Epidermal melanocyte (primary cell): ENCODE data around the gene BAHCC1.
A peak's percentile ranks its signal among the peaks of the same experiment; 100 is the strongest.

Experiments used
- DNase-seq: peaks from one replicate; pipeline ENCODE4 v3.0.0; 2011; ENCODE audit warnings: low spot score; ENCODE audit not compliant: insufficient read length

The BAHCC1 gene

DNA sequence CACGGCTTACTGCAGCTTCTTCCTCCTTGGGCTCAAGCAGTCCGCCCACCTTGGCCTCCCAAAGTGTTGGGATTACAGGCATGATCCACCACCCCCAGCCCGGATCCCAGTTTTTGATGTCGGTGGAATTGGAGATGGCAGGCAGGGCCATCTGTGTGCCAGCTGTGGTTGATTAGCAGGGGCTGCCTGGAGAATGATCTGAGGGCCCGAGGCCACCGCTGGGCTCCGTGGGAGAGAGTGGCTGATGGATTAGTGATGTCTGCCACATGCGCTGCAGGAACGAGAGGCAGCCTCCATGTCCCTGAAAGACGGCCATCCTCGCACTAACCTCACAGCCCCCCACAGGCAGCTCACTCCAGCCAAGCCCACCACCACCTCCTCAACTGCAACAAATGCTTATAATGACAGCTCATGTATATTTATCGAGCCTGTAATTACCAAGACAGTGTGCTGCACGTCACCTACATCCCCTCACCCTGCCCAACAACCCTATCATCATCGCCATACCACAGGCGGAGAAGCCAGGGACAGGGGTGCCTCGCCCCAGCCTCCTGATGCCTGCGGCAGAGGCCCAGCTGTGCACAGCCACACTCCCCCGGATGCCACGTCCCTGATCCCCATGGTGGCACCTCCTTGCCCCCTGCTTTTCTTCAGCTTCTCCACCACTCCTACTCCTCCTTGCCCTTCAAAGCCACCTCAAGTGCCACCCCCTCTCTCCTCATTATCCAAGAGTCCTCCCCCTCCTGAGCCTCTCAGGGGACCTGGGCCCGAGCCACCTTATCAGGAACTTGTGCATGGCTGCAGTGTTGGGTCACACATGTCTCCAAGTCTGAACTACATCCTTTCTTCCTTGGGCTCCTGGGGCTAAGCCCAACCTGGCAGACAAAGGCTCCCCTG is 84.2 kb downstream of the BAHCC1 start:
- no peak for DNase-seq

DNA sequence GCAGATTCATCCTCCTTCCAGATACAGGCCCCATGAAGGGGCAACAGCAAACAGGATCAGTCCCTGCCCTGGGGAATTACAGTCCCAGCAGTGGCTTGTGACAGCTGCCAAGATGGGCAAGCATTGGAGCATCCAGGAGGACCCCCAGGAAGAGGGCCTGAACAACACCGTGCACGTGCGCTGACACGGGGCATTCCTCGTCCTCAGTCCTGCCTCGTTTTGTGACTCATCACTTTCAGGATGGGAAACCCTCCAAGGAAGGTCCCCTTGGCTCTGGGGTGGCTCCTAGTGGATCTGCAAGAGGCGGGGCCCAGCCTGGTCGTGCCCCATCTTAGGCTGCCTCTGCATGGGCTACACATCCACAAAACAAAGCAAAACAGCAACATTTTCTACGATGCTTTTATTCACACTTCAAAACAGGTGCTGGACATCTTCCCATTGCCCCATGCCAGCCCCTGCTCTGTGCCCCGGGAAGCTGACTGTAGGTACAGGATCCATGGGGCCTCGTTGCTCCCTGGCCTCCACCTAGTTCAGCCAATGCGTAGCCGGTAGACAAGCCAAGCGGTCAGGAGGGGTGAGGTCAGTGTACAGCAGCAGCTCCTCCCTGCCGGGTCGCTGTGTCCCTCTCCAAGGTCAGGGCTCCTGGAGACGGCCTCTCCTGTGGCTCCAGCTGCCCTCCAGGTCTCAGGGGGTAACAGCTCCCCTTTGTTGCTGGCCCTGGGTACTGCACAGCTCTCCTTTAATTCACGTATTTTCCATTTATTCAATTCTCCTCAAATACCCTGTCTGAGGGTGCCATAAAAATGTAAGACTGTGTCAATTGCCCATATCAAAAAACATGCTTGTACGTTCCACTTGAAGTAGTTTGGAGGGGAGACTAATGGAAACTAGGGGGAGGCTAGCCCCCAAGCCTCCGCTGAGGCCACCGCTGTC is 85.1 kb downstream of the BAHCC1 start:
- no peak for DNase-seq

DNA sequence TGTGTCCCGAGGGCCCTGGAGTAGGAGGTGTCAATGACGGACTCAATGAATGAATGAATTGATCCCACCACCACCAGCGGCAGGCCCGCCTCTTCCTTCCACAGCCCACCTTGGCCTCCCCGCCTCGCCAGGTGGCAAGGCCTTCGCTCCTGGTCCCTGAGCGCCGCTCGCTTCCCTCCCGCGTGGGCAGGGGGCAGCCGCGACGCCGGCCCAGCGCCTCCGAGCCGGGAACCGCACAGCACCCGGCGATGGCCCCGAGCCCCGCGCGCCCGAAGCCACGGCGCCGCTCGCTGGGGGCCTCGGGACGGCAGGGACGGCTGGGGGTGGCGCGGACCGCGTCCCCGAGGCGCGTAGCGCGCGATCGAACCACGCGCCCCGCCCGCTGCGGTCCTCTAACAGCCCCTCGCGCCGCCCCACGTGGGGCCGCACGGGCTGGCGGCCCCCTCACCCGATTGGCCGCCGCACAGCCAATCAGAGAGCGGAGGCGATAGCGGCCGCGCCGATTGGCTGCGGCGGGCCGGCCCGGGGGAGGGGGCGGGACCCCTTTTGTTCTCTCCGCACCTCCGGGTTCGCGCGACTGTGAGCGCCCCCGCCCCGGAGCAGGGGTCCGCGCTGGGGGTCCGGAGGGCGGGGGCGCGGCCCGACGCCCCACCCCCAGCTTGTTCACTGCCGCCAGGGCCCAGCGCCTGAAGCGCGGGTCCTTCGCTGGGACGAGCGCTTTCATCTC is 86.0 kb downstream of the BAHCC1 start:
- peak; percentile 92 for DNase-seq

DNA sequence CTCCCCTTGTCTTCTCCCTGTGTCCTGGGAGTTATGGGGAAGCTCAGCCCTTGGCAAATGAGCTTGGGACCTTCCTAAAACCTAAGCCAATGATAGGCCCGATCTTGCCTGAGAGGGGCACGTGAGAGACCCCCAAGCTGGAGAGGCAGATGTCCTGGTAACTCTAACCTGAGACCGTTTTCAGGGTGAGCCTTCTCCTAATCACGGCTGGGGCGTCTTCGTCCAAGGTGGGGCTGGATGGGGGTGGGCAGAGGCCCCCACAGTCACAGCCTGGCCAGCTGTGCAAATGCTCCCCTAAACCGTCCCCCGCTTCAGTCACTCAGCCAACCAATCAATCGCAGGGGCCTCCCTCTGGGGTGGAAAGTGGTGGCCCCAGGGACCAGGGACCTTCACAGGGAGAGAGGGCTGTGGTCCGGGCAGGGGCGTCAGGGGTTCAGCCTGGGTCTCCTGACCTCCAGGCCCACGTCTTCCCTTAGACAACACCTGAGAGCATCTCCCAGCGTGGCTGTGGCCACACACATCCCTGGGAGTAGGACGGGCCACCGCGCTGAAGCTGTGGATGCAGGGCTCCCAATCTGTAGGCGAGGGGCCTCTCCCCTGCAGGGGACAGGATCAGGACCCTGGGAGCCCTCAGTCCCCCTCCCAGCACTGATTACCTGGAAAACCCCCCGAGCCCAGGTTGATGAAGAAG is 86.7 kb downstream of the BAHCC1 start:
- DNase-seq, result no peak

DNA sequence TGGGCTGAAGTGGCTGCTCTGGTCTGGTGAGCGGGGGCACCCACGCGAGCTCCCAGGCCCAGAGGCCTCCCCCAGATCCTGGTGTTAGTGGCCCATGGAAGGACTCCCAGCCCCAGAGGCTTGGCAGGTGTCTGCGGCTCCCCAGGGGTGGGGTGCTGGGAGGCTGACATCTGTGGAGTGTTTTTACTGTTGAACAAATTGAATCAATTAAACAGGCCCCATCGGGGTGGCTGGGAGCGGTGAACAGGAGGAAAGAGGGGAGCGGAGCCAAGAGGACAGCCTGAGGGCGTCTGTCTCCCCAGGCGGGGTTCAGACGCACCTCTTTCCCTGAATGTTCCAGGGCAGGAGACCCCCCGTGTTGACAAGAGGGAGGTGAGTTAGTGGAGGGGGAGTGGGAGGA is 87.4 kb downstream of the BAHCC1 start:
- DNase-seq, result no peak

DNA sequence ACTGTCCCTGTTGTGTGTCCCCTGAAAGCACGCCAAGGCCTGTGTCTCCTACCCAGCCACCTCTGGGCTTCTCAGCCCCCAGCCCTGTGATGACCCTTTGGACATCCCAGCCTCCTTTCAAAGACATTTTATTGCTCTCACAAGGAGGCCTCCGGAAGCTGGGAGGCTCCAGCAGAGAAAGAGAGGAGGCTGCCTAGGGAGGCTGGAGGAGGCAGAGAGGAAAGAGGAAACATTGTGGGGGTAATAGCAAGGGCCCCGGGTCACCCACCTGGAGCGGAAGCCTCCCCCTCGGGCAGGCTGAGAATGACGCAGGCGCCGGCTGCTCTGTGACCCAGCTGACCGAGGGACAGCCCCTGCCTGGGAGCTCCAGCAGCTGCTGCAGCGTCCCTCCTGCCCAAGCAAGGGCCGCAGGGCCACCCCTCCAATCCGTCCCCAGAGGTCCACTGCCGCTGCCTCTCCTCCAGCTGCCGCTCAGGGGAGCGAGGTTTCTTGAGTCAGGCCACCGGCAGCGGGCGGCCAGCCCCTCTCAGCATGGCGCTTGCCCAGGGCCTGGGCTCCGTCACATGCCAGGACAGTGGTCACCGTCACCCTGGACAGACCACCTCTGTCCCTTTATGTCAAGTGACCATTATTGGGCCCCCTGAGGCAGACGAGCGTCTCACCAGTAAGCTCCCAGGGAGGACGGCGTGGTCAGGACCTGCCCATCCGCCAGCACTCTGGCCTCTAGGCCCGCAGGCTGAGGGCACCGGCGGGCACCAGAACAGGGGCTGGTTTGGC is 88.0 kb downstream of the BAHCC1 start:
- no peak for DNase-seq

DNA sequence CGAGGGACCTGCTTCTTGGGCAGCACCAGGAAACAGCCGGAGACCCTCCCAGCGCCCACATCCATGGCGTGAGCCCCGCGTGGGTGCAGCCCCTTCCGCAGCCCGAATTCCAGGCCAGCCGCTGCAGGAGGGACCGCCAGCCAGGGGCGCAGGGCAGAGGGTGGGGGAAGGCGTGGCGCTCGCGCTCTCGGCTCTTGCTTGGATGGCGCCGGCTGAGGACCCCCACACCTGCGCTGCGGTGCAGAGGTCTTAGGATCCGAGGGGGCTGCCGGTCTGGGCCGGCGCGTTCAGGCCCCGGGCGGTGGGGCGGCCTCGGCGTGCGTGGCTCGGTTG is 88.6 kb downstream of the BAHCC1 start:
- no peak for DNase-seq

DNA sequence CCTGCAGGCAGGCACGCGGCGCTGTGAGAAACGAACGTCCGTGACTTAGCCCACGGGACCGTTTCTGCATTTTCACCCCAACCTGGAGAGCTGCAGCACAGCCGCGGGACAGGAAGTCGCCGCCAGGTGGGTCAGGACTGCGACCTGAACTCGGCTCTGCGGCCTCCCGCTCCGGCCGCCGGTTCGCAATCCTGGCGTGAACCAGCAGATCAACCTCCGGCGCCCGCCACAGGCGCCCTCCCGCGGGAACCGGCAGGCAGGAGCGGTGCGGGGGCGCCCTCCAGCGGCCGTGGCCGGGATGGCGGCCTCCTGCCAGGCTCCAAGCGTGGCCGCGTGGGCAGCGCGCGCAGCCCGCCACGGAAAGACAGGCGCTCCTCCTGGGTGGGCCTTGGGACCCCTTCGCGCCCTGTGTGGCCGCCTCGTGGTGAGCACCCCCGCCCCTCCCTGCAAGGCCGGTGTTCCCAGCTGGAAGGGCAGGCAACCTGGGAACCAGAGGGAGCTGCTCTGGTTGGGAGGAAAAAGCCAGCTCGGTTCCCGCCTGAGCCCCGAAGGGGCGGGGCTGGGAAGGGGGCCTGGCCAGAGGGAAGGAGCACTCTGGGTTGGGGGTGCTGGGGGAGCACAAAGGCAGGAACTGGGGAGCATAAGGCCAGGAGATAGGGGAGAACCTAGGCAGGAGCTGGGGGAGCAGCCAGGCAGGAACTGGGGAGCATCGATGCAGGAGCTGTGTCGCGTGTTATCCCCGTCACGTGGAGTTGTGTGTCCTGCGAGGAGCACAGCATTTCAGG is 89.1 kb downstream of the BAHCC1 start:
- DNase-seq, result peak; percentile 69

DNA sequence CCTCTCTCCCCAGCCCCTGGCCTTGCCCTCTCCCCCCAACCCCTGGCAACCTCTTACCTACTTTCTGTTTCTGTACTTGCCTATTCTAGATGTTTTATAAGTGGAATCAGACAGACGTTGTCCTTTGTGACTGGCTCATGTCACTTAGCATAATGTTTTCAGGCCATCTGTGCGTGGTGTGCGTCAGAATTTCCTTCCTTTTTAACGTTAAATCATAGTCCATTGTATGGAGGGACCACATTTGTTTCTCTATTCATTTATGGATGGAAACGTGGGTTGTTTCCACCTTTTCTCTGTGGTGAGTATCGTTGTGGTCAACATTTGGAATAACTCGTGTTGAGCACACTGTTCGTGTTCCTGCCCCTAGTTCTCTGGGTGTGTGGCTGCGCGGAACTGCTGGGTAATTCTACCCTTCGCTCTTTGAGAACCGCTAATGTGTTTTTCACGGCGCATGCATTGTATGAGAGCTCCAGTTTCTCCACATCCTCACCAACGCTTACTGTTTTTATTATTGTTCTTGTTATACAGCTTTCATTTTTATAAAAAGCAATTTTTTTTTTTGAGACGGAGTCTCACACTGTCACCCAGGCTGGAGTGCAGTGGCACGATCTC is 91.0 kb downstream of the BAHCC1 start:
- DNase-seq, result no peak

DNA sequence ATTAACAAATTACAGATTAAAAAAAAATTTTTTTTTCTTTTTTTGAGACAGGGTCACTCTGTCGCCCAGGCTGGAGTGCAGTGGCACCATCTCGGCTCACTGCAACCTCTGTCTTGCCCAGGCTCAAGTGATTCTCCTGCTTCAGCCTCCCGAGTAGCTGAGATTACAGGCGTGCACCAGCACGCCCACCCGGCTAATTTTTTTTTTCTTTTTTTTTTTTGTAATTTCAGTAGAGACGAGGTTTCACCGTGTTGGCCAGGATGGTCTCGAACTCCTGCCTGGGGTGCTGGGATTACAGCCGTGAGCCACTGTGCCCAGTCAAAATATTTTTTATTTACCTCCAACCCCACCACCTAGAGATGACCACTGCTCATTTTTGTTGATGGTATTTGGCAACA is 91.8 kb downstream of the BAHCC1 start:
- no peak for DNase-seq

DNA sequence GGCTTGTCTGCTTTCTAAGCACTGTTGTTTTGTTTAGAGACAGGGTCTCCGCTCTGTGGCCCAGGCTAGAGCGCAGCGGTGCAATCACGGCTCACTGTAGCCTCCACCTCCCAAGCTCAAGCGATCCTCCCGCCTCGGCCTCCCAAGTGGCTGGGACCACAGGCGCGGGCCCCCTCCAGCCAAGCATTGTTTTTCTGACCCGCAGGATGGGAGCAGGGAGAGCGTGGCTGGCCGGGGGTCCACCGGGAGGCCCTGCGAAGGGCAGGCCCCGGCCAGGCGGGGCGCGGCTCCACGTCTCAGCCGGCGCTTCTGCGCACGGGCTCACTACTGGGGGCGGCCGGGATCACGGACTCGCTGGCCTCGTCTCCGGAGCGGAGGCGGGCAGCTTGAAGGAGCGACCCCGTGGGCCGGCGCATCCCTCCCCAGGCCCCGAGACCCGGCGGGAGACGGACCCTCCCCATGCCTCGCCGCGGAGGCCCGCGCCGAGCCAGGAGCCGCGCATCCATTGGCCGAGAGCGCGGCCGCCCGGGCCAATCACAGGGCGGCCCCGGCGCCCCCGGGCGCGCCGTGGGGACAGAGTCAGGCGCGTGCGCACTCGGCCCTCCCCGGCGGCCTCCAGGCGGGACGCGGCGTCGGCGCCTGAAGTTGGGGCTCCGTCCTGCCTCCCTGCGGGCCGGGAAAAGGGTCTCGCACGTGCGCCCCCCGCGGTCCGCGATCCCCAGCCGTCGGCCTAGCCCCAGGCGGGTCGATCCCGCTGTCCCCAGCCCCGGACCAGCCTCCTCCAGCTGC is 92.4 kb downstream of the BAHCC1 start:
- peak; percentile 94 for DNase-seq

DNA sequence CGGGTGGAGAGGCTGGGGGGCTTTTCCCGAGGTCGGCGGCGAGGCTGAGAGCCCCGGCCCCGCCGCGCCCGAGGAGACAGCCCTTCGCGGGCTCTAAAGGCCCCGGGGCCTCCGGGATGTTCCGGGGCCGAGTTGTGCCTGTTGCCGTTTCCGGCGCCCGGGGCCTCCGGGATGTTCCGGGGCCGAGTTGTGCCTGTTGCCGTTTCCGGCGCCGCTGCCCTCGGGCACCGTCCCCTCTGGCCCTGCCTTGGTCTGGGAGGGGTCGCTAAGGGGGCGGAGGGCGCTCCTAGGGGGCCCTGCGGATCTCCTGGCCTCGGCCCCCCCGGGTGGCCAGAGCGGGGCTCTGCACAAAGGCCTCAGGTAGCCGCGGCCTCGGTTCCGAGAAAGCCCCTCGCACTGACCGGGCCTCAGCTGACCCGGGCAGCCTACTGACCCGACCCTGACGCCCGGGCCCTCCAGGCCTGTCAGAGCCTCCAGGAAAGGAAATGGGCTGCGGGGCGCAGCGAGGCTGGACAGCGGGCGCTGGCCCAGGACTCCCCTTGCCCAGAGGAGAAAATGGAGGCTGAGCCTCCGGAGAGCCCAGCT is 93.1 kb downstream of the BAHCC1 start:
- DNase-seq, result no peak

DNA sequence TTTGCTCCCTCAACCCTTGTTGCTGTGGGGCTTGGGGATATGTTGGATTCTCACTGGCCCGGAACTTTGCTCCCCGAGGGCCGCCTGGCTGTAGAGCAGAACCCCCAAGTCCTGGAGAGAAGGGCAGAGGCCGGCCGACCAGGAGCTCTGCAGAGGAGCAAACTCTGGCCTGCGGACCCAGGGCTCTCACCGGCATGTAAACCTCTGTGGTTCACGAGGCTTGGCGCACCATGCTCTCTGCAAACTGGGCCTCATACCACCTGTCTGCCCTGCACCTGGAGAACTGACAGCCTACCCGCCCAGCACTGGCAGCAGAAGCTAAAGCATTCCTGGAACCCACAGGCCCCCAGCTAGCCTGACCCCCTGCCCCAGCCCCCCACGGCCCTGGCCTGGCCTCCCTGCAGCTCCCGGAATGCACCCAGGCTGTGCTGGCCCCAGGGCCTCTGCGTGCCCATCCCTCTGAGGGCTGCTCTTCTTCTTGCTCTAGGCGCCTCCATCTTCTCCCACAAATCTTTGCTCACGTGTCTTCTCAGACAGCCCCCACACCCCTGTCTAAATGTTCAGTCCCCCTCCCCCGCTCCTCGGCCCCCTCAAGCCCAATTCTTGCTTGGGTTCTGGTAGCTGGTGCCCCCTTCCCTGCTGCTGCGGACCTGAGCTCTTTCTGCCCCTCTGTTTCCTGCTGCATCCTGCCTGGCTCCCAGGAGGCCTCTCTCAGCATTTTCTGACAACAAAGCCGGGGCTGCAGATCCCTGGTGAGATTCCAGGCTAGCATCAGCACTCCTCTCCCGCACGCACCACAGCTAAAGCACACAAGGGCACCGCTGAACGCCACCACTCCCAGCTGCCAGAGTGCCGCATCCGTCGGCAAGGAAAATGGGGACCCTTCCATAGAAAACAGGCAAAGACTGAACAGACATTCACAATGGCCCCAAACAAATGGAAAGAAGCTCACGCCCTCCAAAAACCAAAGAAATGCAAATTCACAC is 94.0 kb downstream of the BAHCC1 start:
- no peak for DNase-seq

DNA sequence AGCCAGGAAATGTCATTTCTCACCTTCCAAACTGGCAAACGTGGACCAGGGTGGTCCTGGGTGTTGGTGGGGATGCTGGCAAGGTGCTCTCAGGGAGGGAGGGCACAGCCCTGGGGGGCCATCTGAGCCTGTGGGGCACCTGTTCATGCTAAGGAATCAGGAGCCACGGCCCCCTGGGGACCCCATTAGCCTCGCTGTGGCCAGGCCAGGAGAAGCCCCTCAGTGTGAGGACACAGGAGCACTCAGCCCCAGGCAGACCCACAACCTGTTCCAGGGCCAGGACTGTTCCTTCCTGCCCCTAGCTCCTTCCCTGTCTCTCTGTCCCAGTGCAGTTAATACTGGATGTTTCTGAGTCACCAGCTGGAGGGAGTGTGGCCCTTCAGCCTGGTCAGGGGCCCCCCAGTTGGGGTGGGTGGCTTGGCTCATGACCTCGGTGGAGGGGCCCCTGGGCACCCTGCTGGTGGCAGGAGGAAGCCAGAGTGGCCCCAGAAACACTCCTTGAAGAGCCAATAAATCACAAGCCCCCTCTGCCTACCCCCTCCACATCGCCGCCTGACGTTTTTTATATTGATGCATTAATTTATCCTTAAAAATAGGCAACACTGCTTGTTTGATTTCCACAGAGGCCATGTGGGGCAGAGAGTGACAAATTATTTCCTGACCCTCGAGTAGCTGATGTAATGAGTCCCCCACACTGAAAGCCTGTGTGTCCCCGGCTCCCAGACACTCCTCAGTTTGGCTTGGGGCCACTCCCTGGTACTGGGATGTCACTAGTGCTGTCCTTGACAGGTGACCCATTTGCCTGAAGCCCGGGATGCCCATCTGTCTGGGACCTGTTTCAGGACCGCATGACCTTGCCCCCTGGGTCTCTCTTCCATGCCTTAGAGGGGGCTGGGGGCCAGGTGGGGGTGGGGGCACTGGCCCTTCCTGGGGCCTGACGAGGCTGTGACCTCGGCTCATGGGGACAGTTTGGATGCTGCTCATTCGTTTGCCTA is 95.0 kb downstream of the BAHCC1 start:
- DNase-seq, result no peak

DNA sequence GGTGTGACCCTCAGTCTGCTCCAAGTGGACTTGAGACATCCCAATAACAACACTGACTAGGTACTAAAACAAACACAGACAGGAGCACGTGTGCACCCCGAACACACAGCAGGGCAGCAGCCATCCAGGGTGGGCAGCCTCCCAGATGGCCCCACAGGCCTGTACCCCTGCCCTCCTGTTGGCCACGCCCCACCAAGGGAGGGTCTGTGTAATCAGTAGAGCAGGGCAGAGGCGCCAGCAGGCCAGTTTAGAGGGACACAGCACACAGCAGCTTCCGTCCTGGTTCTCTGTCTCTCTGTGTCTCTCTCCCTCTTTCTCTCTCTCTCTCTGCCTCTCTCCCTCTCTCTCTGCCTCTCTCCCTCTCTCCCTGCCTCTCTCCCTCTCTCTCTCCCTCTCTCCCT is 95.9 kb downstream of the BAHCC1 start:
- no peak for DNase-seq

DNA sequence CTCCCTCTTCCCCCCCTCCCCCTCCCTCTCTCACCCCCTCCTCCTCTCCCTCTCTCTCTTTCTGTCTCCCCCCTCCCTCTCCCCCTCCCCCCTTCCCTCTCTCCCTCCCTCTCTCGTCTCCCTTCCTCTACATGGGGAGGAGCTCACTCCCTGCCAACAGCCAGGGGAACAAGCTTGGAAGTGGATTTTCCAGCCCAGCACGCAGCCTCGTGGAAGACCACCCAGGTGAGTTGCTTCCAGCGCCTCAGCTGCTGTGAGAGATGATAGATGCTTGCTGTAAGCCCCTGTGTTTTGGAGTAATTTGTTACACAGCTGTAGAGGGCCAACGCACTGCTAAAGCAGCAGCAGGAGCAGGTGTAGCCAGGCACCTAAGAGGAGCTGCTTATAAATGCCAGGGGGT is 96.5 kb downstream of the BAHCC1 start:
- no peak for DNase-seq
